ENCODE data around the gene HYAL3.

Gene HYAL3

DNA sequence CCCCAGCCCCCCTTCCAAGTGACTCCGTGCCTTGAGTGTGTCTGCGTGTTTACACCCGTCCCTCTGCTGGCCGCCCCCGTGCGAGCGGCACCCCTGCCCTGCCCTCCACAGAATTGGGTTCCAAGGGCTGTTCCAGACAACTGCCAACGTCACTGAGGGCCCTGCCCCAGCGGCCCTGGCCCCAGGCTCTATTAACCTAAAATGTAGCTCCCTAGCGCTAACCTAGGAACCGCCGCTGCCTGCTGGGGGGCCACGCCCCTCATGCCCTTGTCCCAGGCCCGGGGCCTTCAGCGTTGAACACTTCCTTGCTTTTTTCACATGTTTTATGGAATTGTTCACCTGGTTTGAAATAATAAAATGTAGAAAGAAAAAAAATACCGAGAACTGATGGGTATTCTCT lies 40.2 kb downstream of the HYAL3 start:
- FAIRE-seq (no peak), DNase-seq (ENCODE audit: insufficient read length, low spot score) (no peak)

DNA sequence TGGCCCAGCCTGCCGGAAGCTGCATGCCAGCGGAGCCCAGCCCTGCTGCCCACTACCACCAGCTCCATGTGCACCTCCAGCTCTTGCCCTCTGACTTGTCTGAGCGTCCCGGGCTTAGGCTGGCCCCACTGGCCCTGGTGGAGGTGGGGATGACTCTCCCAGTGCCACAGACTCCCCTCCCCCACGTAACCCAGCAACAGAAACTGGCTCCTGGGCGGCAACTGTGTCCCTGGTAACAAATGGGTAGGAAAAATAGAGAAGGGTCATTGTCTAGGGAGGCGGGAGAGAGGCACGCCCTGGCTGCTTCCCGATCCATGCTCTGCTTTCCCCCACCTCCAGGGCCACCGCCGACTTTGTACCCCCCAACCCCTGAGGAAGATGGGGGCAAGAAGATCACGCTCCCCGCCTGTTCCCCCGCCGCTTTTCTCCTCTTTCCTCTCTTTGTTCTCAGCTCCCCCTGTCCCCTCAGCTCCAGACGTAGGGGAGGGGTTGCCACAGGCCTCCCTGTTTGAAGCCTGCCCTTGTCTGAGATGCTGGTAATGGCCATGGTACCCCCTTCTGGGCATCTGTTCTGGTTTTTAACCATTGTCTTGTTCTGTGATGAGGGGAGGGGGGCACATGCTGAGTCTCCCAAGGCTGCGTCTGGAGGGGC lies 41.0 kb downstream of the HYAL3 start:
- no peak for FAIRE-seq
- TF ChIP-seq, protein P1, sequence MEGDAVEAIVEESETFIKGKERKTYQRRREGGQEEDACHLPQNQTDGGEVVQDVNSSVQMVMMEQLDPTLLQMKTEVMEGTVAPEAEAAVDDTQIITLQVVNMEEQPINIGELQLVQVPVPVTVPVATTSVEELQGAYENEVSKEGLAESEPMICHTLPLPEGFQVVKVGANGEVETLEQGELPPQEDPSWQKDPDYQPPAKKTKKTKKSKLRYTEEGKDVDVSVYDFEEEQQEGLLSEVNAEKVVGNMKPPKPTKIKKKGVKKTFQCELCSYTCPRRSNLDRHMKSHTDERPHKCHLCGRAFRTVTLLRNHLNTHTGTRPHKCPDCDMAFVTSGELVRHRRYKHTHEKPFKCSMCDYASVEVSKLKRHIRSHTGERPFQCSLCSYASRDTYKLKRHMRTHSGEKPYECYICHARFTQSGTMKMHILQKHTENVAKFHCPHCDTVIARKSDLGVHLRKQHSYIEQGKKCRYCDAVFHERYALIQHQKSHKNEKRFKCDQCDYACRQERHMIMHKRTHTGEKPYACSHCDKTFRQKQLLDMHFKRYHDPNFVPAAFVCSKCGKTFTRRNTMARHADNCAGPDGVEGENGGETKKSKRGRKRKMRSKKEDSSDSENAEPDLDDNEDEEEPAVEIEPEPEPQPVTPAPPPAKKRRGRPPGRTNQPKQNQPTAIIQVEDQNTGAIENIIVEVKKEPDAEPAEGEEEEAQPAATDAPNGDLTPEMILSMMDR (IDR thresholded peaks at IDR 0.05; ENCODE audit: insufficient read depth, missing control alignments) = no peak

More for the DNA sequence above, 40.2 kb downstream of the HYAL3 start:
- TF ChIP-seq, protein P1 (IDR thresholded peaks at IDR 0.05; ENCODE audit: insufficient read depth, missing control alignments) = no peak

DNA sequence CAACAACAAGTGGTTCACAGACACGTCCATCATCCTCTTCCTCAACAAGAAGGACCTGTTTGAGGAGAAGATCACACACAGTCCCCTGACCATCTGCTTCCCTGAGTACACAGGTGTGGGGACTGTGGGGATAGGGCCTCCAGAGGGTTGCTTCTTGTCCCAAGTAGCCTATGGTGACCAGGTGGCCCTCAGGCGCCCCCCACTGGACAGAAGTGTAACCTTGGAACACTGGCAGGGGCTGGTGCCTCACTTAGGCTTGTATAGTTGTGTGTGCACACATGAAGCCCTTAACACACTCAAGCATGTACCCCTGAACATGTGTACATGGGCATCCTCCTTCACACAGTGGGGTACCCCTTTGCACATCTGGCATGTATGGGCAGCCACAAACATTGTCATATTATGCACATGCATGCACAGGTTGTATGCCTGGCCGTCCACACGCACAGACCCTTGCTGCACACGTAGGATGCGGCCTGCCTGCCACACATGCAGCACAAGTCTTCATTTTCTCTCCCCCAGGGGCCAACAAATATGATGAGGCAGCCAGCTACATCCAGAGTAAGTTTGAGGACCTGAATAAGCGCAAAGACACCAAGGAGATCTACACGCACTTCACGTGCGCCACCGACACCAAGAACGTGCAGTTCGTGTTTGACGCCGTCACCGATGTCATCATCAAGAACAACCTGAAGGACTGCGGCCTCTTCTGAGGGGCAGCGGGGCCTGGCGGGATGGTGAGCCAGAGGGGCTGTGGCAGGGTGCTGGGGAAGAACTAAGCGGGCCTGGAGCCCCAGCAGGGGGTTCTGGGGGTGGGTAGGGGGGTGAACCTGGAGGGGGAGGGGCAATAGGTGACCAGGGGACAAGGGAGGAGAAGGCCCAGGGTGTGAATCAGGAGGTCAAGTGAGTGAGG lies 42.0 kb downstream of the HYAL3 start:
- FAIRE-seq (no peak), DNase-seq (ENCODE audit: insufficient read length, low spot score) (no peak)
- TF ChIP-seq, protein P1 (IDR thresholded peaks at IDR 0.05; ENCODE audit: insufficient read depth, missing control alignments) = peak; percentile 42

More for the DNA sequence above, 41.0 kb downstream of the HYAL3 start:
- no peak for DNase-seq (ENCODE audit: insufficient read length, low spot score)

DNA sequence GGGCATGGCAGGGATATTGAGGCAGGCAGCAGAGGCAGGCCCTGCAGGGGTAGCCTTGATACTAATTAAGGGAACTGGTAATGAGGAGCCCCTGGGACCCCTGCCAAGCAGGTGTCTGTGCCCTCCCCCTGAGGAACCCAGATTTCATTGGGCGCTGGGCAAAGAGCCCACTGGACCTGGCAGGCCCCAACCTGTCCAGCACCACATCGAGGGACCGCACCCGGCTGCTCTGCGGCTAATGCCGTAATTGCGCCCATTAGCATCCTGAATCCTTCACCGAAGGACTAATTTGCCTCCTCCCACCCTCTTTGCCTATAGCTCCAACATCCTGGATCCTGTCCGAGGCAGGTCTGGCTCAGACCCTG lies 44.0 kb downstream of the HYAL3 start:
- TF ChIP-seq, protein P1 (IDR thresholded peaks at IDR 0.05; ENCODE audit: insufficient read depth, missing control alignments) = no peak
- FAIRE-seq = no peak
- no peak for DNase-seq (ENCODE audit: insufficient read length, low spot score)

DNA sequence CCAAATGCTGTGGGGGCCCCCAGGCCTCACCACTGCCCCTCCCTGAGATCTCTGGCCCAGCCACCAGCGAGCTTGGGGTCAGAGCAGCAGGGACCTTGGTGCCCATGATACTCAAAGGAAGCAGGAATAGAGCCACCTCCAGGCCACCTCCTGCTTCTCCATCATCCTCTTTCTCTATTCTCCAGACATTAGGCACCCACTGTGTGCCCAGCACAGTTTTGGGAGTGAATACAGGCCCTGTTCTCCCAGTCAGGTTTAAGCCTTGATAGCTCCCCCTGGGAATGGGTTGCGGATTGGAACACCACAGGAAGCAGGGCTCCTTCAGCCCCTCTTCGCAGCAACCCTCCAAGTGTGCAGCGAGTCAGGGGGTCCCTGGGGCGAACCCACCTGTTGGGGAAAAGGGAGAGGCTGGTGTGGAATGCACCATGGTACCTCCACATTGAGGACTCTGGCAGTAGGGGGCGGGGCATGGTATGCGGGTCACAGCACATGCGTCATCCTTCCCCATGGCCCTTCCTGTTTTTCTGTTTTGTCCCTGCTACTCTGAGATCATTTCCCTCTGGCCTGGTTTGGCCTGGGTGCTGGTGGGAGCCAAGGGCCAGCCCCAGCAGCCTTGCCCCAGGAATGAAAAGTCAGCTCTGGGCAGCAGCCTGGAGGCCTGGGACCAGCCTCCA lies 44.5 kb downstream of the HYAL3 start:
- TF ChIP-seq, protein P1 (IDR thresholded peaks at IDR 0.05; ENCODE audit: insufficient read depth, missing control alignments) = no peak
- no peak for FAIRE-seq
- DNase-seq (ENCODE audit: insufficient read length, low spot score) = no peak

DNA sequence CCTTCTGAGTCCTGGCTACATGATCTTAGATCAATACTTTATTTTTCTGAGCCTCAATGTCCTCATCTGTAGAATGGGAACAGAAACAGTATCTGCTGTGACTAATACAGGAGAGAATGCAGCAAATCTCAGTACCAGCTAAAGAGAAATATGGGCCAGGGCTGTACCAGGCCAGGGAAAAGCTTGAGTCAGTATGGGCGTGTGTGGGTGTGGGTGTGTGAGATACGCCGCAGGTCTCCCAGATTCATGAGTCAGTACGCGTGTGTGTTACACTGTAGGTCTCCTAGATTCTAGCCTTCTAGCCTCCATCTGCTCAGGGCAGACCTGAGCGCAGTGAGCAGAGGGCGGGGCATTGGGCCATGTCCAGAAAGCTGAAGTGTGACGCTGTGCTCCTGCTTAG lies 48.0 kb downstream of the HYAL3 start:
- TF ChIP-seq, protein P1 (IDR thresholded peaks at IDR 0.05; ENCODE audit: insufficient read depth, missing control alignments) = no peak
- DNase-seq (ENCODE audit: insufficient read length, low spot score) = no peak
- no peak for FAIRE-seq
